ENCODE measurements around the gene TXNDC2. TPM values are rescaled to one million over a fixed set of nuclear protein-coding genes. Genes with fewer than 3 reads are reported as not detected.

Gene TXNDC2
- total and polyA plus RNA-seq, 9 of the 15 experiments (the other 6 are each of a cell fraction or from before 2014, with no cell fraction given) = 1.2 to 4.9 (median 2.3) TPM

DNA sequence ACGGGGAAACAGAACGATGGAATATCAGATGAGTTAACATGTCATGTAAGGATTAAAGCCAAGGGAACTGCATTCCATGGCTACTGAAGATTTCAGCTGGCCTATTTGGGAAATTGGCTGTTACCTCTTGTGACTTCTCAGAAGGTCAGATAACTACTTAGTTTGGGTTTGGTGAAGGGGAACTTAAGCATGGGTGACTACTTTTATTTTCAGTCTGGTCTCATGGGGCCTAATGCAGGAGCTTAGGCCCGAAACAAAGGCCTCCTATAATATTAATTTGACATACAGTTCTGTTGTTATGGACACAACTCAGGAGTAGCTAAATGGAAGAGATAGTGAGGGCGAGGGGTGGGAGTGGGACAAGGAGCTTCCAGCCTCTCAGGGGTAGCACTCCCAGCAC is 44.0 kb upstream of the TXNDC2 start:
- Histone ChIP-seq H3K9ac (ENCODE audit: insufficient read depth in 1 of 2, low read depth in 2 of 2, low read length in 2 of 2) (no peak overlapping the region), H3K4me2 (ENCODE audit: insufficient read depth, low read length) (no peak overlapping the region), H2AFZ (ENCODE audit: low read depth, low read length) (peak overlapping the region; percentile 21; the same call in 1 of the 2 replicates), H3K27me3 (ENCODE audit: control insufficient read depth in 2 of 2, insufficient read depth in 2 of 2, low read length in 2 of 2) (no peaks in the 10 kb centered on the region), H3K27ac (ENCODE audit: extremely low read depth, low read depth, low read length) (peak overlapping the region; percentile 28; the same call in 1 of the 3 replicates), H3K4me1 (replicated peaks in 1 of 2; ENCODE audit: control insufficient read depth in 2 of 2, insufficient read depth in 2 of 2, low read length in 2 of 2) (peaks cover 4 to 18% of the 10 kb centered on the region in 2 experiments), H3K36me3 (ENCODE audit: control insufficient read depth, insufficient read depth, low read length) (peaks cover 16% of the 10 kb centered on the region; the same call in 2 of the 3 replicates), H3K4me3 (no peak overlapping the region), H4K20me1 (replicated peaks; ENCODE audit: control insufficient read depth, insufficient read depth, low read length) (no peaks in the 10 kb centered on the region), H3K9me1 (ENCODE audit: control insufficient read depth, insufficient read depth, low read length) (no peaks in the 10 kb centered on the region), H3K79me2 (ENCODE audit: control insufficient read depth, insufficient read depth, low read length) (no peaks in the 10 kb centered on the region), H3K9me3 (replicated peaks; ENCODE audit: control insufficient read depth, insufficient read depth, low read depth, low read length) (no peaks in the 10 kb centered on the region)
- in situ Hi-C loops (cut with MboI) = no loop called here
- WGBS (ENCODE audit: insufficient coverage, low coverage, missing lambda C conversion rate) = 61% methylated on average over 4 of the region's 4 CpGs
- TF ChIP-seq, protein P1, sequence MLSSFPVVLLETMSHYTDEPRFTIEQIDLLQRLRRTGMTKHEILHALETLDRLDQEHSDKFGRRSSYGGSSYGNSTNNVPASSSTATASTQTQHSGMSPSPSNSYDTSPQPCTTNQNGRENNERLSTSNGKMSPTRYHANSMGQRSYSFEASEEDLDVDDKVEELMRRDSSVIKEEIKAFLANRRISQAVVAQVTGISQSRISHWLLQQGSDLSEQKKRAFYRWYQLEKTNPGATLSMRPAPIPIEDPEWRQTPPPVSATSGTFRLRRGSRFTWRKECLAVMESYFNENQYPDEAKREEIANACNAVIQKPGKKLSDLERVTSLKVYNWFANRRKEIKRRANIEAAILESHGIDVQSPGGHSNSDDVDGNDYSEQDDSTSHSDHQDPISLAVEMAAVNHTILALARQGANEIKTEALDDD (IDR thresholded peaks at IDR 0.05) = peak; percentile 35; the same call in 1 of the 2 replicates
- no peak for TF ChIP-seq ZNF3 (CRISPR knock-in tag; IDR thresholded peaks at IDR 0.05)
- intact Hi-C loops (cut with micrococcal nuclease) = no loop called here
- ATAC-seq = no peak
- DNase-seq (ENCODE audit: extremely low read depth in 1 of 4, low spot score in 3 of 4) = no peak
- no peak for FAIRE-seq
- ChIA-PET CTCF (ENCODE audit: low intra/inter-chr PET ratio) (no interaction called here), POLR2A (interaction anchor here (0.5 to 0.9 kb wide), 2 partner anchors 10 to 203 kb away, joined by 3 read pairs; no protein-coding TSS in a partner anchor)
- no TSS peak for BruUV-seq (replicated peaks)

DNA sequence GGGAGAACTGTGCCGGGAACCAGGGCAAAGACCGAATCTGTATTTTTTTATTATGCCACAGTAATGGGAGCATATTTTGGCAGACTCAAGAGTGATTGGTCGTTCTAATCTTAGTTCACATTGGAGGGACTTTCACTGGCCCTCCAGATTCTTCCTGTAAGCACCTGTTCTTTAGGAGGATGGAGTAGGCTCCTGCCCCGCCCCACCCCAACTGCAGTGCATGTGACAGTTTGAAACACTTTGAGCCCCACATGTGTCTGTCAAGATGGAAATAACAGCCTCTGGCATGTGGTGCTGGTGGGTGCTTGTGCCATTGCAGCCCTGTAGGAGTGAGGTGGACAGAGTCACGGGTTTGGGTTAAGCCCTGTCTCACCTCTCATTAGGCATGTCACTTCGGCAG is 43.3 kb upstream of the TXNDC2 start:
- no peak for ATAC-seq
- DNase-seq (ENCODE audit: extremely low read depth in 1 of 4, low spot score in 3 of 4) = no peak
- Histone ChIP-seq H3K4me2 (ENCODE audit: insufficient read depth, low read length) (no peak overlapping the region), H3K27ac (ENCODE audit: extremely low read depth, low read depth, low read length) (no peak overlapping the region), H3K9me3 (replicated peaks; ENCODE audit: control insufficient read depth, insufficient read depth, low read depth, low read length) (no peaks in the 10 kb centered on the region), H3K4me3 (no peak overlapping the region), H3K79me2 (ENCODE audit: control insufficient read depth, insufficient read depth, low read length) (no peaks in the 10 kb centered on the region), H3K4me1 (replicated peaks in 1 of 2; ENCODE audit: control insufficient read depth in 2 of 2, insufficient read depth in 2 of 2, low read length in 2 of 2) (peaks cover 4 to 18% of the 10 kb centered on the region in 2 experiments), H3K27me3 (ENCODE audit: control insufficient read depth in 2 of 2, insufficient read depth in 2 of 2, low read length in 2 of 2) (no peaks in the 10 kb centered on the region), H3K9me1 (ENCODE audit: control insufficient read depth, insufficient read depth, low read length) (no peaks in the 10 kb centered on the region), H3K36me3 (ENCODE audit: control insufficient read depth, insufficient read depth, low read length) (peaks cover 18% of the 10 kb centered on the region; the same call in 2 of the 3 replicates), H3K9ac (ENCODE audit: insufficient read depth in 1 of 2, low read depth in 2 of 2, low read length in 2 of 2) (no peak overlapping the region), H2AFZ (ENCODE audit: low read depth, low read length) (no peak overlapping the region), H4K20me1 (replicated peaks; ENCODE audit: control insufficient read depth, insufficient read depth, low read length) (no peaks in the 10 kb centered on the region)
- TF ChIP-seq, protein P2, sequence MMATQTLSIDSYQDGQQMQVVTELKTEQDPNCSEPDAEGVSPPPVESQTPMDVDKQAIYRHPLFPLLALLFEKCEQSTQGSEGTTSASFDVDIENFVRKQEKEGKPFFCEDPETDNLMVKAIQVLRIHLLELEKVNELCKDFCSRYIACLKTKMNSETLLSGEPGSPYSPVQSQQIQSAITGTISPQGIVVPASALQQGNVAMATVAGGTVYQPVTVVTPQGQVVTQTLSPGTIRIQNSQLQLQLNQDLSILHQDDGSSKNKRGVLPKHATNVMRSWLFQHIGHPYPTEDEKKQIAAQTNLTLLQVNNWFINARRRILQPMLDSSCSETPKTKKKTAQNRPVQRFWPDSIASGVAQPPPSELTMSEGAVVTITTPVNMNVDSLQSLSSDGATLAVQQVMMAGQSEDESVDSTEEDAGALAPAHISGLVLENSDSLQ (IDR thresholded peaks at IDR 0.05) = 0 out of 2 replicates have a peak, but pooled peaks have one; percentile 14
- TF ChIP-seq KDM1A (IDR thresholded peaks at IDR 0.05) = no peak
- in situ Hi-C loops (cut with MboI) (no loop called here), intact Hi-C loops (cut with micrococcal nuclease) (no loop called here)
- ChIA-PET CTCF (ENCODE audit: low intra/inter-chr PET ratio) (no interaction called here), POLR2A (interaction anchor here (0.5 to 0.9 kb wide), 2 partner anchors 11 to 204 kb away, joined by 3 read pairs; no protein-coding TSS in a partner anchor)
- BruUV-seq (replicated peaks) = no TSS peak
- 87% methylated on average over 6 of the region's 6 CpGs for WGBS (ENCODE audit: insufficient coverage, low coverage, missing lambda C conversion rate)
- no peak for FAIRE-seq

All from K562 (cell line).